Gastrocnemius medialis (tissue), 4 donors: Measurements from ENCODE around the gene BPIFB4.

Experiments
- CTCF ChIP-seq, 5 experiments: fragments of 450-650 bp in 3 of 5; fragments of 200-600 bp in 2 of 5; sonication (generic) in 2 of 5; IDR thresholded peaks in 4 of 5; conservative IDR thresholded peaks in 1 of 5; 1 replicate in 4 of 5; 2 replicates in 1 of 5; pipeline ENCODE4 v1.5.1; 2016 to 2019; ENCODE audit warnings: antibody characterized with exemption in 5 of 5, mild to moderate bottlenecking in 3 of 5, moderate library complexity in 3 of 5
- POLR2A ChIP-seq, 2 donors: fragments of 450-650 bp; IDR thresholded peaks; one replicate each; pipeline ENCODE4 v1.6.1; 2017; ENCODE audit warnings: antibody characterized with exemption in 2 of 2, mild to moderate bottlenecking in 2 of 2, moderate library complexity in 2 of 2

GRCh38 chr20:33054791-33055190 is 24.7 kb upstream of the BPIFB4 start:
- TF ChIP-seq POLR2A (IDR thresholded peaks at IDR 0.05) (no peak), CTCF (IDR thresholded peaks at IDR 0.05 in 4 of 5, conservative IDR thresholded peaks at IDR 0.05 in 1 of 5) (no peak)
